Fibroblast of lung (primary cell): ENCODE results near the gene MIA2.

Experiments used
- CTCF ChIP-seq, 2 donors: IDR thresholded peaks in 1 of 2; conservative IDR thresholded peaks in 1 of 2; 1 replicate in 1 of 2; 2 replicates in 1 of 2; pipeline ENCODE4 v1.5.1; 2011 to 2012; ENCODE audit warnings: low read length in 2 of 2, control low read depth in 1 of 2, inconsistent platforms in 1 of 2, low read depth in 1 of 2, mild to moderate bottlenecking in 1 of 2
- EZH2 ChIP-seq: IDR thresholded peaks from 2 replicates; pipeline ENCODE4 v1.5.1; 2012; ENCODE audit warnings: low read length, control low read depth, mild to moderate bottlenecking; ENCODE audit errors: missing control alignments

DNA sequence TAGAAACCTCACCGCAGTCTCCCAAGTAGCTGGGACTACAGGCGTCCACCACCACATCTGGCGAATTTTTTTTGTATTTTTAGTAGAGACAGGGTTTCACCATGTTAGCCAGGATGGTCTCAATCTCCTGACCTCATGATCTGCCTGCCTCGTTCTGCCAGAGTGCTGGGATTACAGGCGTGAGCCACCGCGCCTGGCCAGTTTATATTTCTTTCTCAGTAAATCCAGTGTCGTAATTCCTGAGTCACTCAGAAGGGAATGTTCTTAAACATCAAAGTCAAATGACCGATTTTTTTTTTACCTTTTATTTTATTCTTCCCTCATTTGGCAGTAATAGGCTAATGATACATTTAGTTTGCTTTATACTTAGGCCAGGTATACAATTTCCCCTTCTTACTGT, 118.0 kb downstream of the MIA2 start:
- TF ChIP-seq EZH2 (no peak), CTCF (conservative IDR thresholded peaks at IDR 0.05 in 1 of 2, IDR thresholded peaks at IDR 0.05 in 1 of 2; ENCODE audit: low read depth in 1 of 2, low read length in 2 of 2) (no peak)
